Lower lobe of right lung (tissue), 2 donors: ENCODE measurements around the gene STK39. TPM values are rescaled to one million over a fixed set of nuclear protein-coding genes. Genes with fewer than 3 reads are reported as not detected.

Experiments used
- ATAC-seq, 2 donors: fragments of 200-7000 bp; cut with Tn5 transposase; one replicate each; pipeline ENCODE4 v1.9.1; 2020 to 2022; ENCODE audit warnings: mild to moderate bottlenecking in 2 of 2, moderate library complexity in 2 of 2
- DNase-seq: peaks from one replicate; pipeline ENCODE4 v3.0.0-alpha.2; 2020
- H3K27ac ChIP-seq: fragments of 200-600 bp; one replicate; pipeline ENCODE4 v1.8.0; 2022
- H3K27me3 ChIP-seq: fragments of 200-600 bp; one replicate; pipeline ENCODE4 v1.8.0; 2022; ENCODE audit warnings: low read depth
- H3K36me3 ChIP-seq: fragments of 200-600 bp; one replicate; pipeline ENCODE4 v1.8.0; 2022; ENCODE audit warnings: mild to moderate bottlenecking
- H3K4me1 ChIP-seq: fragments of 200-600 bp; one replicate; pipeline ENCODE4 v1.8.0; 2022
- H3K4me3 ChIP-seq: fragments of 200-600 bp; one replicate; pipeline ENCODE4 v1.8.0; 2022; ENCODE audit warnings: mild to moderate bottlenecking
- H3K9me3 ChIP-seq: fragments of 200-600 bp; one replicate; pipeline ENCODE4 v1.8.0; 2022
- intact Hi-C: fragments of 100-400 bp; cut with DNase I; formaldehyde crosslinking; loops from one replicate; pipeline ENCODE4 v1.11.0; 2022
- total RNA-seq: library from RNA; stranded (reverse); fragmentation: NEBNext Ultra II Directional; extraction: Animal tissue kit (Norgen Biotek cat#: 25700); gene quantifications from one replicate; pipeline ENCODE4 v1.2.1, GENCODE V29; 2021
- TF ChIP-seq, protein P1 (sequence below): fragments of 200-600 bp; IDR thresholded peaks from one replicate; pipeline ENCODE4 v1.8.0; 2022; ENCODE audit warnings: antibody characterized with exemption, mild to moderate bottlenecking
- donor health status: DM: no; HTN: yes; CAD: no; lungs with severe emphysema.

STK39 gene
- total RNA-seq, 1 donor from 2014 or later = 12.6 TPM

- TF ChIP-seq, protein P1, sequence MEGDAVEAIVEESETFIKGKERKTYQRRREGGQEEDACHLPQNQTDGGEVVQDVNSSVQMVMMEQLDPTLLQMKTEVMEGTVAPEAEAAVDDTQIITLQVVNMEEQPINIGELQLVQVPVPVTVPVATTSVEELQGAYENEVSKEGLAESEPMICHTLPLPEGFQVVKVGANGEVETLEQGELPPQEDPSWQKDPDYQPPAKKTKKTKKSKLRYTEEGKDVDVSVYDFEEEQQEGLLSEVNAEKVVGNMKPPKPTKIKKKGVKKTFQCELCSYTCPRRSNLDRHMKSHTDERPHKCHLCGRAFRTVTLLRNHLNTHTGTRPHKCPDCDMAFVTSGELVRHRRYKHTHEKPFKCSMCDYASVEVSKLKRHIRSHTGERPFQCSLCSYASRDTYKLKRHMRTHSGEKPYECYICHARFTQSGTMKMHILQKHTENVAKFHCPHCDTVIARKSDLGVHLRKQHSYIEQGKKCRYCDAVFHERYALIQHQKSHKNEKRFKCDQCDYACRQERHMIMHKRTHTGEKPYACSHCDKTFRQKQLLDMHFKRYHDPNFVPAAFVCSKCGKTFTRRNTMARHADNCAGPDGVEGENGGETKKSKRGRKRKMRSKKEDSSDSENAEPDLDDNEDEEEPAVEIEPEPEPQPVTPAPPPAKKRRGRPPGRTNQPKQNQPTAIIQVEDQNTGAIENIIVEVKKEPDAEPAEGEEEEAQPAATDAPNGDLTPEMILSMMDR = no peak
- Histone ChIP-seq H3K4me3 (no peak overlapping the region), H3K27me3 (no peaks in the 10 kb centered on the region), H3K27ac (no peak overlapping the region), H3K36me3 (no peaks in the 10 kb centered on the region), H3K4me1 (peaks cover 16% of the 10 kb centered on the region), H3K9me3 (no peaks in the 10 kb centered on the region)
- ATAC-seq (peak in 1 of 2 donors; percentile 33), DNase-seq (no peak)
- intact Hi-C loops = no loop called here
Observed at GRCh38 chr2:168185583-168186274, 61.7 kb downstream of the STK39 start.

- no peak overlapping the region for H3K4me3 ChIP-seq
- peaks cover 16% of the 10 kb centered on the region for H3K4me1 ChIP-seq
- no peaks in the 10 kb centered on the region for H3K9me3 ChIP-seq
- H3K27ac ChIP-seq = no peak overlapping the region
- TF ChIP-seq, protein P1 = no peak
- no peaks in the 10 kb centered on the region for H3K27me3 ChIP-seq
- ATAC-seq (peak; percentile 33 to 70), DNase-seq (no peak)
- intact Hi-C loops = no loop called here
- H3K36me3 ChIP-seq = no peaks in the 10 kb centered on the region
Observed at GRCh38 chr2:168184681-168185513, 62.5 kb downstream of the STK39 start.

DNA sequence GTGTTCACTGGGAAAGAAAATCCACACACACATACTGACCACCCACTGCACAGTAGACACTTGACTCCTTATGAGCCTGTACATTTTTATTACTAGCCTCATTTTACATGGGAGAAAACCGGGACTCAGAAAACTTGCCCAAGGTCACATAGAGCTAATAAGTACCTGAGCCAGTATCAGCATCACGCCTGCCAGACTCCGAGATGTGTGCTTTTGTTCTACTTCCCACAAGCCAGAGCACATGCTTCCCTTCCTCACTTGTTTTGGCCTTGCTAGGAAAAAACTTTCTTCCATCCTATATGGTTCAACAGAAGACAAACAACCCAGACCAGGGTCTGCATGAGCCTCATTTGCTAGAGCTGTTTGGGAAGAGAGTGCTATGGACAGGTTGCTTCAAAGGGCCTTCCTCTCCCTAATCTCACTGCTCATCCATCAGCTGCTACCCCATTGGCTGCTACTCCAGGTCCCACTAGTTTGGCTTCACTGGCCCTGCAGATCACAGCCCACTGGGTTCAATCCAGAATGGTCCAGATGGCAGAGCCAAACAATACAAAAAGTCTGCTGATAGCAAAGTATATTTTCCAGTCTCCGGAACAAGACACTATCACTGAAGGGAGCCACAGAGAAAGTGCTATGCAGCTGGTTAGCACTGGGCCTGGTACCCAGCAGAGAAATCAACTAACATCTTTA, 63.9 kb downstream of the STK39 start:
- Histone ChIP-seq H3K27ac (no peak overlapping the region), H3K36me3 (no peaks in the 10 kb centered on the region), H3K27me3 (no peaks in the 10 kb centered on the region), H3K9me3 (no peaks in the 10 kb centered on the region), H3K4me1 (peaks cover 16% of the 10 kb centered on the region), H3K4me3 (no peak overlapping the region)
- DNase-seq = no peak
- no peak for ATAC-seq
- intact Hi-C loops = no loop called here
- TF ChIP-seq, protein P1 = no peak

DNA sequence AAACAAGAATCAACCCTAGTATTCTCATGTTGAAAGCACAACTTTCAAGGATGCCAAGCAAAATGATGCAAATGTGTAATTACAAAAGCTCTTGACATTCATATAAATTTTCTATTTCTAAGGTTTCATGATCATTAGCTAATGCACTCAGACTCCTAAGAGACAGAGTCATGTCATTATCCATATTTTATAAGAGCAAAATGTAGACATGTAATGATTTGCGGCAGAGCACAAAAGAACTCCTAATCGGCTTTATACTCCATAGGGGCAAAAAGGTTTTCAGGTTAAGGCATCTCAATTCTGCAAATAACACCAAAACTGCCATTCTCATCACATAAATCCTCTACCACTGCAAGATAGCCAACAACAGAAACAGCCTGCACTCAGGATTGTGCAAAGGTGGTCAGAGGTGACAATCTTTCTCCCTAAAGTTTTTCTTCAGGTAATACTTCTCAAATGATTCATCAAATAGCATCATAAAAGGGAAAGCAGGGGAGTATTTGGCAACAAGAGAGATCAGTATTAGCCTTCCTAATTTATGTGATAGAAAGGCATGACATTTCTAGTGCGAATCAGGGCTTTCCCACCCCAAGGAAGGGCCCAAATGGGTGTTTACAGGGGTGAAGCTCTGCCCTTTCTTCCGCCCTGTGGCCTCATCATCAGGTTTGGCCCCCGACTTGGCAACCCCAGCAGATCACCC, 64.7 kb downstream of the STK39 start:
- ATAC-seq = no peak
- Histone ChIP-seq H3K4me3 (no peak overlapping the region), H3K9me3 (no peaks in the 10 kb centered on the region), H3K36me3 (no peaks in the 10 kb centered on the region), H3K4me1 (peaks cover 16% of the 10 kb centered on the region), H3K27me3 (no peaks in the 10 kb centered on the region), H3K27ac (no peak overlapping the region)
- TF ChIP-seq, protein P1 = no peak
- DNase-seq = no peak
- intact Hi-C loops = no loop called here

- H3K4me1 ChIP-seq = peaks cover 16% of the 10 kb centered on the region
- no peaks in the 10 kb centered on the region for H3K27me3 ChIP-seq
- ATAC-seq (no peak), DNase-seq (no peak)
- no peak overlapping the region for H3K4me3 ChIP-seq
- H3K27ac ChIP-seq = no peak overlapping the region
- intact Hi-C loops = no loop called here
- no peaks in the 10 kb centered on the region for H3K36me3 ChIP-seq
- TF ChIP-seq, protein P1 = no peak
- H3K9me3 ChIP-seq = no peaks in the 10 kb centered on the region
Observed at GRCh38 chr2:168181825-168182224, 65.6 kb downstream of the STK39 start.
